ENCODE measurements around the gene ETF1.
A peak's percentile ranks its signal among the peaks of the same experiment; 100 is the strongest.
"Not testable (repeated sequence)": the region's sequence is repeated elsewhere in the genome, so short reads cannot be mapped to it uniquely, and the experiment has no call there.

The ETF1 gene

DNA sequence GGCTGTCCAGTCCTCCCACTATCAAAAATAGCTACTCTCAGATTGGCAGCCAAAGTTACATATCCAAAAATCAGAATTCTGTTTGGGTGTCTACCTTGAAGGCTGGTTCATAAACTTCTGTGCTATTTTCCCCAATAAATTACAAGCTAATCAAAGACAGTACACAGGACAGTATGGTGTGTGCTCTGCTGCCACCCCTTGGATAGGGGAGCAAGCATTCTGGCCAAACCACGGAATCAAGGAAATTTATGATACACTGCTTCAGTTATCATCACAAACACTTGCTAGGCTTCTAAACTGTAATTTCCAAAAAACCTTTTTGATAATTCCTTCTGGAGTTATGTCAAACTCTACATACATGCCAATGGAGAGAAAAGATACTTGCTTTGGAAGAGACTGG, 15.9 kb downstream of the ETF1 start:
- DNase-seq = no peak

DNA sequence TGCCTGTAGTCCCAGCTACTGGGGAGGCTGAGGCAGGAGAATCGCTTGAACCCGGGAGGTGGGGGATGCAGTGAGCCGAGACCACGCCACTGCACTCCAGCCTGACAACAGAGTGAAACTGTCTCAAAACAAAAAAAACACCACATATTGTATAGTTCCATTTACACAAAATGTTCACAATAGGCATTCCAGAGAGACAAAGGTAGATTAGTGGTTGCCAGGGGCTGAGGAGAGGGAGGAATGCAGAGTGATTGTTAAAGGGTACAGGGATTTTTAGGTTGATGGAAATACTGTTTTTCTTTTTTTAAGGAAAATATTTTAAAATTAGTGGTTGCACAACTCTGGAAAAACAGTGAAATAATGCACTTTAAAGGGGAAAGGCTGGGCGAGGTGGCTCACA, 19.6 kb downstream of the ETF1 start:
- DNase-seq = no peak

DNA sequence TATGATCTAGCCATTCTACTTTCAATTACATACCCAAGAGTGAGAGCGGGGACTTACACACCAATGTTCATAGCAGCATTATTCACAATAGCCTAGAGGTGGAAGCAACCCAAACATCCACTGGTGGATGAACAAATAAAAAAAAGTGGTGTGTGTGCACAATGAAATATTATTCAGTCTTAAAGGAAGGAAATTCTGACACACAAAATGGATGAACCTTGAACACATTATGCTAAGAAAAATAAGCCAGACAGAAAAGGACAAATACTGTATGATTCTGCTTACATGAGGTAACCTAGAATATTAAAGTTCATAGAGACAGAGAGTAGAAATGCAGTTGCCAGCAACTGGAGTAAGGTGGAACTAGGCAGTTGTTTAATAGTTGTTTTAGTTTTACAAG, 22.1 kb downstream of the ETF1 start:
- no peak for DNase-seq

DNA sequence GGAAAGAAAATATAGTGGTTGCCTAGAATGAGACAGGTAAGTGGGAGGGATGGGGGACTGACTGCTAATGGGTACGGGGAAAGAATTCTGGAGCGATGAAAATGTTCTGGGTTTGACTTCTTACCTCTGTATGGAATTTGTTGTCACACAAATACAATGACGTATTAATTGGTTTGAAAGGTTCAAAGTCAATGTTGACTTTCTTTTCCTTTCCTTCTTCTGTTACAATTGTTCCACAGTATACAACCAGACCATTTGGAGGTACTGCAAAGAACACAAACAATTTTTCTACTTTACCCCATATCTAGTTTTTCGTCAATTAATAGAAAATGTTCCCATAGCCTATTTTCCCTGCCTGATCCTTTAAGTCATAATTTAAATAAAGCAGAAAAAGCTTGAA, 25.6 kb downstream of the ETF1 start:
- DNase-seq = no peak

DNA sequence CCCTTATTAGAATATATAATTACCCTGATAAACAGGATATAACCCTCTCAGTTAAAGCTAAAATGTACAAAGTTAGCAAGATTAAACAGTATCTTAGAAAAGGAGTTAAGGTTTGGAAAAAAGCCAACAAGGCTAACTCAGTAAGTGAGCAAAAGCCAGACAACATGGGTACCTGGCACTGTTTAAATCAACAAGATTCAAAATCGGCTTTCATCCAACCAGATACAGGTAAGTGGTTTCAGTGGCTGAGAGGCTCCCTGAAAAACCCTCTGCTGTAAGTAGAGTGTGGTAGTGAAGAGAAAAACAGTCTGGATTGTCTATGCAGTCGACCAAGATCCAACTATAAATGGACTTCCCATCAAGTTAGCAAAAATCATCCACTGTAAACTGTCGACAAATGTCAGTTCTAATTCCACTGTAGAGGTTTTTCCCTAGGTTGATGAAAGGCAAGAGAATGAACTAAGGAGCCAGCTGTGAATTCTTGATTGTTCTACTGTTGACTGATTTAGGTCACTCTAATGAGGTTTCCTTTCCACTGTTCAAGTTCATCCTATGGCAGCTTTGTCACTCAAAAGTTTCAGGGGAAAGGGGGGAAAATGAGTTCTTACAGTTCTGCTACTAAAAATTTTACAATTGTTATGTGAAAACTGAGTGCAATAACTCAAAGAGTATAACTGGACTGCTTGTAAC, 27.3 kb downstream of the ETF1 start:
- DNase-seq = no peak

DNA sequence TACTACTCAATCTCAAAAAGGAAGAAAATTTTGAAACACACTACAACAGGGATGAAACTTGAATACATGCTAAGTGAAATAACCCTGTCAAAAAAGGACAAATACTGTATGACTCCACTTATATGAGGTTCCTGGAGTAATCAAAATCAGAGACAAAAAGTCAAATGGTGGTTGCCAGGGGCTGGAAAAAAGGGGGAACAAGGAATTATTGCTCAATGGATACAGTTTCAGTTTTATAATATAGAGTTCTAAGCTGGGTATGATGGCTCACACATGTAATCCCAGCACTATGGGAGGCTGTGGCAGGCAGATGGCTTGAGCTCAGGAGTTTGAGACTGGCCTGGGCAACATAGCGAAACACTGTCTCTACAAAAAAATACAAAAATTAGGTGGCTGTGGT, 29.0 kb downstream of the ETF1 start:
- DNase-seq = no peak

DNA sequence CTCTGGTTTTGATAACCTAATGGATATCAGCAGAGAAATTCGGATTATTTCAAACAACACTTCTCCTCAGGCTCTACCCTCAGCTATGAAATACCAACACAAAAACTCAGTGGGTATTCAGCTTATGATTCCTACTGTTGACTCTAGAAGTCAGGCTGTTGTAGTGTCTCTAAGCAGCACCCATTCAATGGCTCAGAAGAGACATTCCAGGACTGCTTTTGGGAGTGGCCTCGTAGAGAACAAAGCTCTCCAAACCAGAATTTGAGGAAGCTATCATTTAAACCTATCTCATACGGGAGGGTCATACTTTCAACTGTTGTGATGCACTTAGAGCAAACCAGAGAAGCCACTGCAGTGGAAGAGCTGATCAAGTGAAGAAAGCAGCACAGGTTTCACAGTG, 34.1 kb downstream of the ETF1 start:
- DNase-seq = no peak

DNA sequence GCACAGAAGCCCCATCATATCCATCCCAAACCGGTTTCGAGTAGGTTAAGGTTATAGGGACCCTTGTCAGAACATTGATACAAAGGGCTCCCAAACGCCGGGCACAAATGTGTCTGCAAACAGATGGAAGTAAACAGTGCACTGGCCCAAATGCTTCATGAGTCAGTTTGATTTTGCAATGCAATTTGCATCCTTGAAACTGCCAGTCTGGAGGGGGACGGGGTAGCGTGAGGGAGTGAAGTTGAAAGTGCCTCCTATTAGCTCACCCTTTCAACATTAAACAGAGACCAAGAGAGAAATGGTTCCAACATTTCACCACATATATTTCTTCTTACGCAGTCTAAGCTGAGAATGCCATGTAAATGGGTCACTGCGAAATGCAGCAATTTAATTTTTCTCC, 35.6 kb downstream of the ETF1 start:
- DNase-seq = not testable (repeated sequence)

DNA sequence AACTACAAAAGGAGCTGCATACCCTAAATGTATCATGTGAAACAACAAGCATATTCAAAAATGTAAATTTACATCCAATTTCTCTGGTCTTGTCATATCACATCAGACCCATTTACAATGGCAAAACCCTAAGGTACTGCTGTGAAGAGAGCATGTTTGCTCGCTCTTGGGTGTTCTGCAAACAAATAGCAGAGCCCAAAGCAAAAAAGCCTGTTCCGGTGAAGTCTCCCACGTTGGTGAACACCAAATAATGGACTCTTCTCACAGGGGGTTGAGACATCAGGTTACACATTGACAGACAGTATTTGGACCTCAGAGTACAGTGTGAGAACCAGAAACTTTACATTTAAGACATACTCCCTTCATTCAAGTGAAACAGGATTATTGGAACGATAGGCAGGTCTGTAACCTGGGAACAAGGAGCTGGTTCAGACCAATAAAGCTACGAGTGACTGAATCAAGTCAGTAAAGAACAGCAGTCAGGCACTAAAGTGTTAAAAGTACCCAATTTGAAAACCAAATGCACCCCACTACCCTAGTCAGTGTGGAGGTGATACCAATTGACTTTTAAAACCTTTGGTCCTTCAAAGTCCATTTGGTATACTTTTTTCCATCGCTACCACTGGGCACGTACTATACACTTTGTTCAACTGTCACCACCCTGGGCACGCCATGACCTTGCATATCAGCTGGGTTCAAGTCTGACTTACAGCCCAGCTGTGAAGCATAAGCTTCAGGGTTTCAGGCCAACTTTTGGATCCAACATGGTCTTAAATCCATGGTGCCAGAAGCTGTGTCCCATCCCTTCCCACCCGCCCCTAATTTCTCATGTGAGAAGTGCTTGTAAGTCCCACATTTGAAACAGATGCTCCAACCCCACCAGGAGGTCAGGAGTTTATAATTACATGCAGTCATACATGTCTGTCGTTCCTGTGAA, 36.4 kb downstream of the ETF1 start:
- DNase-seq = no peak

DNA sequence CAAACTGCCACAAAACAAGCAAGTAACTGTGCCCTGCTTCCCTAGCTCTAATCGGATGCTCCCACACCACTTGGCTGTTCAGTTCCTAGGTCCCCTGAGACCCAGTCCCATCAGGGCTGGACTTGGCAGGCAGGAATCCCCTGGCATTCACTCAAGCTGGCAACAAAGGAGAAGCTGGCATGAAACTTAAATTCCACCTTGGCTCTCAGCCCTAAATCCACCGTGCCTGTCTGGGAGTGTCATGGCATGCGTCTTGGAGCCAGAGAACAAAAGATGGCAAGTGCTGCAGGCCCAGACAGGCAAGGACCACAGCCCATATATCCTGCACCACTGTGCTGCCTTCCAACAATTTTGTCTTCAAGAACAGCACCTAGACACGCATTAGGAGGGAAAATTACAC, 38.2 kb downstream of the ETF1 start:
- DNase-seq = no peak

DNA sequence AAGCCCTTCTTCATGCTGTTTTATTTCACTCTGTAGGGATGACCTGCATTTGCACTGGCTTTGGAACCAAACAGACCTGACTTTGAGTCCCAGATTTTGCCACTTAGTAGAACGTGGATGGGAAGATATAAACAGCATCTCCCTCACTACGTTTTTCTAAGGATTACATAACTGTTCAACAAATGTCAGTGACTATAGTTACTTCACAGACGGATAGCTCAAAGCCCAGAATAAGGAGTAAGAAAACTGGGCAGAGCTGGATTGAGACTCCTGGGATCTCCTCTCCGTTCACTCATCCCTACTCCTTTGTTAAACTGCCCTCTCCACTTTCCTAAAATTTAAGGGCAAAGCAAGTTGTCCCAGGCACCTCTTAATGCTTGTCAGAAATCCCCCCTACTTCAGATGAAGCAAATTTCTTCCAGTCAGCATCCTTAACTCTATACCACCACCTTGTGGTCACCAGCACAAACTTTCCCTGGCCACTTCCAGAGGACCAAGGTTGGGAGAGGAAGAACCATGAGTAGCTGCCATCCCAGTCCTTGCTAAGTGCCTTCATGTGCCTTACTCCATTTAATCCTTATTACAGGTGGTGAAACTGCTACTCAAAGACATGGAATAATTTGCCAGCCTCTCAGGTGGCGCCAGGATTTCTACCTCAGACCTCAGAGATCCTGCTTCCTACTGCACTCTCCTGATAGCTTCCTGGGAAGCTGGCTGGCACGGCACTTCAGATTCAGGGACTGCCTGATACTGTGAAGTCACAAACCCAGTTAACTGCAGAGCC, 39.4 kb downstream of the ETF1 start:
- peak; percentile 25 for DNase-seq

DNA sequence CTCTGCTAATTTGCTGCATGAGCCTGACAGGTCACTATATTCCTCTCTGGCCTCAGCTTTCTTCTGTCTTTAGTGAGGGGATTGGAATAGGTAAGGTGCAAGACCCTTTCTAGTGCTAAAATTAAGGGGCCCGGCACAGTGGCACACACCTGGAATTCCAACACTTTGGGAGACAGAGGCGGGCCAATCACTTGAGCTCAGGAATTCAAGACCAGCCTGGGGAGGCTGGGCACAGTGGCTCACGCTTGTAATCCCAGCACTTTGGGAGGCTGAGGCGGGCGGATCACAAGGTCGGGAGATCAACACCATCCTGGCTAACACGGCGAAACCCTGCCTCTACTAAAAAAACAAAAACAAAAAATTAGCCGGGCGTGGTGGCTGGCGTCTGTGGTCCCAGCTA, 40.5 kb downstream of the ETF1 start:
- no peak for DNase-seq

DNA sequence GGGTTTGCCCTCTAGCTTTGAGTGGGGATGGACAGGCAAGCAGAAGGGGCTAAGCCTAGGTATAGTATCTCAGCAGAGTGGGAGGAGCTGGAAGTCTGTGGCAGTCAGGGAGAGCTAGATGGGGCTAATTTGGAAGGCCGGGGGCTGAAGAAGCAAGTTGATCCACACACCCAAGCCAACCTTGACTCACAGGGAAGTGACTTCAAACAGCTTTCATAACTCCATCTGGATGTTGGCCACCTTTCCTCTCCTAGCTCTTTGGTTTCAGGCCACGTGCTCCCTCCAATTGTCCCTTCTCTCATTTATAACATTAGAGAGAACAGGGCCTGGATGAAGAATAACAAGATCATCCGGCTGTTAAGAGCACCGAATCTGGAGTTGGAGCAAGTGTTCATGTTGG, 40.9 kb downstream of the ETF1 start:
- DNase-seq = no peak

DNA sequence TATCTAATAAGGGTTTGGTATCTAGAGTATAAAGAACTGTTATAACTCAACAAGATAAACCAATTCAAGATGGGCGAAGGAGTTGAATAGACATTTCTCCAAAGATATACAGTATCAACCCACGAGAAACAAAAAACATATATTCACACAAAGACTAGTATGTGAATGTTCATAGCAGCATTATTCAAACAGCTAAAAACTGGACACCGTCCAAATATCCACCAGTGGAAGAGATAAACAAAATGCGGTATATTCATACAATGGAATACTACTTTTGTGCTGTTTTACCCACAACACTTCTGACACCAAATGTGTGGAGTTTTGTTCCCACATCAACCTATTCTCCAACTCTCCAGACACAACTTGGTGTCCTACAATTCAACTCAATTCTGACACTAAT, 44.7 kb downstream of the ETF1 start:
- no peak for DNase-seq

DNA sequence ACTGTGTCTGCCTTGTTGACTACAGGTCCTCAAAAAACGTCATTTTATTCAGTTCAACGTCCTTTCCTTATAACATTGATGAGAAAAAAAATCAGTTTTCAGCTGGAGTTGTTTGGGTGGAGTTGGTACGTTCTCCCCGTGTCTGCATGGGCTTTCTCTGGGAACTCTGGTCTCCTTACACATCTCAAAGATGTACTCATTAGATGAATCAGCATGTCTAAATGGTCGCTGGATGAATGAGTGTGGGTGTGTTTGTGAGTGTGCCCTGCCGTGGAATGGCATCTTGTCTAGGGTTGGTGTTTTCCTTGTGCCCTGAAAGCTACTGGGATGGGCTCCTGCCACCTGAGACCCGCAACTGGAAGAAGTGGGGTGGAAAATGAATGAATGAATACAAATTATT, 47.7 kb downstream of the ETF1 start:
- DNase-seq = no peak

DNA sequence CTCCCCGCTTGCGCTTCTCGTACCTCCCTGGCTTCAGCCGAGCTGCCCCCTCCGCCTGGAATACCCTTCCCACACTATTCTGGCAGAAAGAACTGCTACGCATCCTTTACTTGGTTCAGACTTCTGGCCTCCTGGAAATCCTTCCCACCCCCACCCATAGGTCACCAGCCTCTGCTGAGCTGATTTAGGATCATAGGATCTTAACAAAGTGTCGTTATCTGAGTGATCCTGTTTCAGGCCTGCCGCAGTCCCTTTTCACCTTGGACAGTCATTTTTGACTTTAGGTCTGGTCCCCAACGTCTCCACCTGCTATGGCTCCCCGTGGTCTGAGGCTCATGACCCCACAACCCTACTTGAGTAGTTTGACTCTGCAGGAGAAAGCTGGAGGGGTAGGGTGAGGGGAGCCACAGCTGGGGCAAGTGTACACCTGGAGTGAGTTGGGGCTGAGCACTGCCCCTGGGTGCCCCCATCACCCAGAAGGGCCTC, 50.4 kb downstream of the ETF1 start:
- no peak for DNase-seq

DNA sequence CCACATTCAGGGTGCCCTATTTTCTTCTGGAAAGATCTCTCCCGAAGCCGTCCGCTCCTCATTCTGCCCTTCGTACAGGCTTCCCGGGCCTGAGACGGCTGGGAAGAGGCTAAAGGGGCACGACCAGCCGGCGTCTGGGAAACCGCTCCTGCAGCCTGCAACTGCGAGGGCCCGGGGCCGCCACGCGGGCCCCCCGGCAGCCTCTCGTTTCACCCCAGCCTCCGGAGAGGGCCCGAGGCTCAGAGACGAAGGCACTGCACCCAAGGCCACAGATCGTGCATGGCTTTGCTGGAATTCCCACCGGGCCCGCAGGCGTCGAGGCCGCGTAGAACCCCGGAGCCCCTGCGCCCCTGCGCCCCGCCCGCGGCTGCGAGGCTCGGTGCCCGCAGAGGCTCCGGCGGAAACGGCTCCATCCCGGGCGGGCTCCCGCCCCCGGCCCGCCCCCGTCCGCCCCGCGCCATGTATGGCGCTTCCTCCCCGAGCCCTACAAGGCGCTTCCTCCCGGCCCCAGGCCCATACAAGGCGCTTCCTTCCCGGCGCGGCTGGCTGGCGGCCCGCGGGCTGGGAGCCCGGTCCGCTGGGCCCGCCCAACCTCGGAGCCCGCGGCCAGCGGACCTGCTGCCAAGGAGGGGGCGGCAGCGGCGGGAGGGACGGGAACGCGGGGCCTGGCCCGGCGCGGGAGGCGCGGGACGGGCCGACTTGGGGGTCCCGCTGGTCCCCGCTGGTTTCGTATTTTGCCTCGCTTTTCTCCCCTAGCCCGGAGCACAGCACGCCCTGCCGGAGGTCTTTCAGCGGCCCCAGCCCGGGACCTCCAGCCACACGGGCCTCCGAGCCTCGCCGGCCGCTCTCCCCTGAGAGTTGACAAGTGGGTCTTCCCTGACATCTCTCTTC, 51.1 kb downstream of the ETF1 start:
- DNase-seq = peak; percentile 76

DNA sequence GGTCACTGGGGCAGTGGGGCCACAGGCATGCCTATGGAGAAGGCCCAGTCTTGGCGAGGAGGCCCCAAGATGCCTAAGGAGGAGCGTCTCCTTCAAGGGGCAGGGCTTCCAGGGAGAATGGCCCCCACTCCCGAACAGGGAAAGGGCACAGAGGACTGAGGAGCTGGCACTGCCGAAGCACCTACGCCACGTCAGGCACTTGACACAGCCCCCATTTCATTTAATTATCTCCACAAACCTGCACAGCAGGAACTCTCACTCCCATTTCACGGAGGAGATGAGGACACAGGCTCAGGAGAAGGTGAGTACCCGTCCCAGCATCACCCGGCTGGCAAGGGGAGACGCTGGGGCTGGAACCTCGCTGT, 51.8 kb downstream of the ETF1 start:
- DNase-seq = no peak

DNA sequence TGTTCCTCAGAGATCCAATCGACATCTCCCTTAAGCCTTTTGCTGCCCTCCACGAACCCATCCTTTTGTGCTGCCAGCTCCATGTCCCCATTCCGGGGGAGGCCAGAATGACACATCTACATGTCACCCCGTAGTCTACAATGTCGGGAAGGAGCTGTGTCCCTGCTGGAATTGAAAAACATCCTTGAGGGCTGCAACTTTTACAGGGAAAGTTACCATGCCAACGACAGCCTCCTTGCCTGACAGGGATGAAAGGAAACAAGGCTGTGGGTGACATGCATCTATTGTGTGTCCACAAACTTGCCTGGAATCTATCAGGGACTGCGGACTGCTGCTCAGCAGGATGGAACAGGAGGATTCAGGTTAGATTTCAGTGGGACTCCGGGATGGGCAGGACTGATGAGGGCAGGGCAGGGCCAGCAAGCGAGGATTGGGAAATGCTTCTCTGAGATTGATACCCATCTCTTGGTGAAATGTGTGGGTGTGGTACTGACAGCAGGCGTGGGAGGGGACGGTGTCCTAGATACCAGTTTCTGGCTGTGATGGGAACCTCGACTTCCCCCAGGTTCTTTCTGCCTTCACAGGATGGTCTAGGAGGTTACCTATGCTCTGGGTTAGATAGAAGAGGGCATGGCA, 52.3 kb downstream of the ETF1 start:
- no peak for DNase-seq

DNA sequence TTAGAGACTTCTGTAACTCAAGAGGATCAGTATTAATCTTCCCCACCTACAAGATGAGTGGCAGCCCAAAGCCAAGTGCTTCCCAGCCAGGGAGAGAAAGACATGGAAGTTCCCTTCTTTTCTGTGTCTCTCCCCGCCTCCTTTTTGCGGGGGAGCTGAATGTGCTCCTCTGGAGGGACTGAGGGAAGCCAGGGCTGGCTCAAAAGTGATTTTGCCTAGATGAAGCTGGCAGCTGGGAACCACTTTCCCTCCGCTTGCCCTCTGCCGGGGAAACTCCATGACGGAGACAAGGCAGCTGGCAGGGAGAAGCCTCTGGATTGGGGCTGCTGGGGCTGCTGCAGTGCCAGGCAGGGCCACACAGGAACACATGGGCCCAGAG, 53.4 kb downstream of the ETF1 start:
- DNase-seq = no peak

DNA sequence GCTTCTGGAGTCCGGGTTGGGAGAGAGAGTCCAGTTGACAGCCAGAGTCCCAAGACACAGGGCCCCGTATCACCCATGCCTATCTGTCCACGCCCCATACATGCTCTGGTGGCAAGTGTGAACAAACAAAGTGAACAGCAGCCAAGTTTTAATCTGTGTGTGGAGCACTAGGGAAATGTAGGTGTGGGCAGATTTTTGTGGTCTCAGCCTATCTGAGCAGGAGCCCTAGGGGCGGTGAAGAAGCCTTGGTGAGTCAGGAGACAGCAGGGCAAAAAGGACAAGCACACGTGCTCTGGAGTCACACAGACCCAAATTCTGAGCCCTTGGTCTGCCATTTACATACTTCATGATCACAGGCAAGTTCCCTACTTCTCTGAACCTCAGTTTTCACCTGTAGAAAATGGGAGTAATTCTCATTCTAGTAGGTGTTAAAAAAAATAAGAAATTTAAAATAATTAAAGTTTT, 54.5 kb downstream of the ETF1 start:
- no peak for DNase-seq

DNA sequence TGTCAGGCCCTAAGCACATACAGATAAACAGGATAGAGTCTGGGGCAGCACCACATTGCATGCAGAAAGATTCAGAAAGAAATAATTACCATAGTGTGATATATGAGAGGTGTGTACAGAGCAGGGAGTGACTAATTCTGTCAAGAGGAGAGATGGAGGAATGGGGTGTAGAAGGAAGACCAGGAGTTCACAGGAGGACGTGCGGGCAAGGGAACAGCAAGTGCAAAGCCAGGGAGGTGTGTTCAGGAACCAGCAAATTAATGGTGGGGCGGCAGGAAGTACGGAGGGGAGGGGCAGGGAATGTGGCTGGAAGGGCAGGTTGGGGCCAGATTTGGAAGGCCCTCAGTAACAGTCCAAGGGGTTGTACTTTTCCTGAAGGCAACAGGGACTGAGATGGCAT, 60.4 kb downstream of the ETF1 start:
- DNase-seq = no peak
